NCI-H1930 (cell line): ENCODE measurements around the gene DNASE1.
A peak's percentile ranks its signal among the peaks of the same experiment; 100 is the strongest.
"Not testable (repeated sequence)": the region's sequence is repeated elsewhere in the genome, so short reads cannot be mapped to it uniquely, and the experiment has no call there.

Source experiments
- DNase-seq, 2 experiments: peaks; one replicate each; lab custom pipeline; 2025; lab: John Stamatoyannopoulos, UW

DNASE1 gene, protein sequence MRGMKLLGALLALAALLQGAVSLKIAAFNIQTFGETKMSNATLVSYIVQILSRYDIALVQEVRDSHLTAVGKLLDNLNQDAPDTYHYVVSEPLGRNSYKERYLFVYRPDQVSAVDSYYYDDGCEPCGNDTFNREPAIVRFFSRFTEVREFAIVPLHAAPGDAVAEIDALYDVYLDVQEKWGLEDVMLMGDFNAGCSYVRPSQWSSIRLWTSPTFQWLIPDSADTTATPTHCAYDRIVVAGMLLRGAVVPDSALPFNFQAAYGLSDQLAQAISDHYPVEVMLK

GRCh38 chr16:3654249-3654991, at the start of gene DNASE1:
Gene DNASE1, plus strand, starts transcription at chr16:3654691. Its CDS starts 683 bp downstream, at chr16:3655374.
- peak; percentile 60 to 74 for DNase-seq

DNA sequence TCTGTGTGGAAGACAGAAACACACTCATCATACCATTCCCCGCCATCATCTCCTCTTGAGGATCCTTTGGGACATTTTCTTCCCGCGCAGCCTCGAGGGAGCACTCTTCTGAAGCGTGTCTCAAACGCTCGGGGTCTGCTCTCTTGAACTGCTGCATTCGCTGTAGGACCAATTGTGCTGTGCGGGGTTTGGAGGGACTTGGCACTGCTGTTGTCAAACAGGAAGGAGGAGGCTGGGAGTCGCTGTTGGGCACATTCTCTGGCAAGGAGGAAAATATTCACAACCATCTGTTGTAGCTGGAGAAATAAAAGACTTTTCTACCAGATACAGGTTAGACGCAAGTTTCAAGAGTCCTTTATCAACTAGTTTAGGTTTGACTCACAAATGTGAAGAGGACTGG, 48.0 kb upstream of the DNASE1 start:
- DNase-seq: no peak

GRCh38 chr16:3607161-3607560, 47.3 kb upstream of the DNASE1 start:
- no peak for DNase-seq

GRCh38 chr16:3607634-3608033, 46.9 kb upstream of the DNASE1 start:
- DNase-seq: no peak

DNA sequence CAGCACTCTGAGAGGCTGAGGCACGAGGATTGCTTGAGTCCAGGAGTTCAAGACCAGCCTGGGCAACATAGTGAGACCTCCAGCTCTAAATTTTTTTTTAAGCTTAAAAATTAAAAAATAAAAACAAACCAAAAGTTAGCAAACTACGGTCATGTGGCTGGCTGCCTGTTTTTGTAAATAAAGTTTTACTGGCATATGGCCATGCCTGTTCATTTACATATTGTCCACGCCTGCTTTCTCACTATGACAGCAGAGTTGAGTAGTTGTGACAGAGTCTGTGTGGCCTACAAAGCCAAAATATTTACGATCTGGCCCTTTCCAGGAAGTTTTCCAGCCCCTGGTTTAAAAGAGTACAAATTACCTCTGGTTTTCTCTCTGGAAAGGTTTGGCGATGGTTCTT, 46.4 kb upstream of the DNASE1 start:
- no peak for DNase-seq

DNA sequence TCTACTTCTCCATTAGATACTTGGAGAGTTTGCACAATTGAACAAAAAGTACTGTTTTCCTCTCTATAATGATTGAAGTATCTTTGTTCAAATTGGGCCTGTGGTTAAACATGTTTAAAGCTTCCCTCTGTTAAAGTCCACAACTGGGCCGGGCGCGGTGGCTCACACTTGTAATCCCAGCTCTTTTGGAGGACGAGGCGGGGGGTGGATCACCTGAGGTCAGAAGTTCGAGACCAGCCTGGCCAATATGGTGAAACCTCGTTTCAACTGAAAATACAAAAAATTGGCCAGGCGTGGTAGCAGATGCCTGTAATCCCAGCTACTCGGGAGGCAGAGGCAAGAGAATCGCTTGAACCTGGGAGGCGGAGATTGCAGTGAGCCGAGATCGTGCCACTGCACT, 45.5 kb upstream of the DNASE1 start:
- not testable (repeated sequence) for DNase-seq

- no peak for DNase-seq
These were observed 44.4 kb upstream of the DNASE1 start for GRCh38 chr16:3609895-3610697.

DNA sequence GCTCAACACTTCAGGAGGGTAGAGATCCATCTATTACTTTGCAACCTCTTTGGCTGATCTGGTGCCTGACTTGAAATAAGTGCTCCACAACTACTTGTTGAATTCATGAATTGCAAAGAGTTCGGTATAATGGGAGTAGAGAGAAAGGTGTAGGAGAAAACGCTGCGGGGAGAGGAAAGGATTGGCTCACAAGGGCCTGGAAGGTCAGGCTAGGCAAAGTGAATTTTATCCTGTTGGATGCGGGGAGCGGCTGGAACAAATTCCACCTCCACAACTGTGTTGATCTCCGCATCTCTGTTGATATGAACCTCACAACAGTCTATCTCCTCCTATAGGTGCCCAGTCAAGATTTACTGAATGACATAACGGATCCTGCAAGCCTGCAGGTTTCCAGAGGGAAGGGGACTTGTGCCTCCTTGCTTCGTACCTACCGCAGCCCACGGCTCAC, 43.8 kb upstream of the DNASE1 start:
- DNase-seq: no peak

DNA sequence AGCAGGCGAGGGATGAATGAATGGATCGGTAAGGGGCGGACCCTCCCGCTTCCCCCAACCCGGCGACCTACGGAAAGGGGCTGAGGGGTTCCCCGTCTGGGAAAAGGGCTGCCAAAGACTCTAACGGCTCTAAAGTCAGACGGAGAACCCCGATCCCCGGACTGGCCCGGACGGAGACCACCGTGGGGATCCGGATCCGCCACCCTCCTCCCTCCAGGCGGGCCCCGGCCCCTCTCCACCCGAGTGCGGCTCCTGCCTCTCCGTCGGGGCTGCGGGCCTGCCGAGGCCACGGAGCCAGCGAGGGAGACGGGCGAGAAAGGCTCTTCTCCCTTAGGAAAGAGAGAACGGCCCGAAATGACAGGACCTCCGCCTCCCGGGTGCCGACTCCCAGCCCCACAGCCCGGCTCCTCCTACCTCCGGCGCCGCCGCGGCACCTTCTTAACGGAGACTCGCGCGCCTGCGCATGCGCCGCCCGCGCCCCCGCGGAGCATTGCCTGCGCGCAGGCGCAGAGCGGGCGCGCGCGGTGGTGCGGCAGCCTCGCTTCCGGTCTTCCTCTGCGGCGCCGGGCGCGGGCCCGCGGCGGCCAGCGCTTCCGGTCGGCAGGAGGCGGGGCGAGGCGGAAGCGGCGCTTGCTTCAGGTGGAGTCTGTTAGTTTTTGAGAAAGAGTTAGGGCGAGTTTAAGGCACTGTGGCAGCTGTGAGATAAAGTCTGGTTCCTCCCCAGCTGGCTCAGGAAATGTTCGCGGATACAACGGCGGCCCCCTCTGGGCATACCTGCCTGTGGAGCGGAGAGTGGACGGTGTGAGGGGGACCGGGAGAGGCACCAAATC, 43.1 kb upstream of the DNASE1 start, which contains the start of gene SLX4:
Gene SLX4, minus strand, starts transcription at position 461 of the 830 bp plus-strand sequence. CDS start 2,642 bp downstream, outside the sequence.
- DNase-seq: peak; percentile 88 to 98

- DNase-seq: no peak
These were observed 41.7 kb upstream of the DNASE1 start for GRCh38 chr16:3612510-3613466.

GRCh38 chr16:3618769-3619141, 35.7 kb upstream of the DNASE1 start:
- DNase-seq: no peak

DNA sequence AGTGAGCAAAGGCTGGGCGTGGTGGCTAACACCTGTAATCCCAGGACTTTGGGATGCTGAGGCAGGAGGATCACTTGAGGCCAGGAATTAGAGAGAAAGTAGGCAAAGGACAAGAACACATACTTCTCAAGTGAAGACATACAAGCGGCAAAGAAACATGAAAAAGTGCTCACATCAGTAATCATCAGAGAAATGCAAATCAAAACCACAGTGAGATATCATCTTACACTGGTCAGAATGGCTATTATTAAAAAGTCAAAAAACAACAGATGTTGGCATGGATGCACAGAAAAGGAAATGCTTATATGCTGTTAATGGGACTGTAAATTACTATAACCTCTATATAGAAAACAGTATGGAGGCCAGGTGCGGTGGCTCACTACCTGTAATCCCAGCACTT, 30.8 kb upstream of the DNASE1 start:
- no peak for DNase-seq

- no peak for DNase-seq
These were observed 29.2 kb upstream of the DNASE1 start for GRCh38 chr16:3625331-3625730.

- no peak for DNase-seq
These were observed 28.4 kb upstream of the DNASE1 start for GRCh38 chr16:3625911-3626732.

DNA sequence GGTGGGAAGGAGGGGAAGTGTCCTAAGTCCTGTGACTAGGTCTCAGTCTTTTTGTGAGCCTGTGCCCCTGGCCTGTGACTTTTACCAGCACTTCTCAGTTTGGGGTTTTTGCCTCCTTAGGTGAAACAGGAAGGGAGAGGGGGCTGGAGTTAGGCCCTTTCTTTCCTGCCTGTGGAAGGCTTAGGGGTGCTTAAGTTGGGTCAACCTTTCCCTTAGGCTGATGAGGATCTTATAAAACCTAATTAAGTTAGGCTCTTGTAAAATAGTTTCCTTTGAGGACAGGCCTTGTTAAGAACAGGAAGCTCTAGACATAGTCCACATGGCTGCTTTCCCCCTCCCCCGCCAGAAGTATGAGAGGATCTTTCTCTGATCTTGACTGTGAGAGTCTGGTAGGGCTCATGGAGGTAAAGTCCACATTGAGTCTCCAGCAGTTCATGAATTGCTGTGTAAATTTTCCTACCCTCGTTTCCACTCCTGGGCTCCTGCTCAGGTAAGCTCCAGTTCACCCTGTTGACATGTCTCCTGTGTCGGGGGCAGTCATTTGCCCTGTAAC, 17.0 kb upstream of the DNASE1 start:
- DNase-seq: no peak

GRCh38 chr16:3638916-3639644, 15.4 kb upstream of the DNASE1 start:
- DNase-seq: no peak

GRCh38 chr16:3640207-3640606, 14.3 kb upstream of the DNASE1 start:
- no peak for DNase-seq

DNA sequence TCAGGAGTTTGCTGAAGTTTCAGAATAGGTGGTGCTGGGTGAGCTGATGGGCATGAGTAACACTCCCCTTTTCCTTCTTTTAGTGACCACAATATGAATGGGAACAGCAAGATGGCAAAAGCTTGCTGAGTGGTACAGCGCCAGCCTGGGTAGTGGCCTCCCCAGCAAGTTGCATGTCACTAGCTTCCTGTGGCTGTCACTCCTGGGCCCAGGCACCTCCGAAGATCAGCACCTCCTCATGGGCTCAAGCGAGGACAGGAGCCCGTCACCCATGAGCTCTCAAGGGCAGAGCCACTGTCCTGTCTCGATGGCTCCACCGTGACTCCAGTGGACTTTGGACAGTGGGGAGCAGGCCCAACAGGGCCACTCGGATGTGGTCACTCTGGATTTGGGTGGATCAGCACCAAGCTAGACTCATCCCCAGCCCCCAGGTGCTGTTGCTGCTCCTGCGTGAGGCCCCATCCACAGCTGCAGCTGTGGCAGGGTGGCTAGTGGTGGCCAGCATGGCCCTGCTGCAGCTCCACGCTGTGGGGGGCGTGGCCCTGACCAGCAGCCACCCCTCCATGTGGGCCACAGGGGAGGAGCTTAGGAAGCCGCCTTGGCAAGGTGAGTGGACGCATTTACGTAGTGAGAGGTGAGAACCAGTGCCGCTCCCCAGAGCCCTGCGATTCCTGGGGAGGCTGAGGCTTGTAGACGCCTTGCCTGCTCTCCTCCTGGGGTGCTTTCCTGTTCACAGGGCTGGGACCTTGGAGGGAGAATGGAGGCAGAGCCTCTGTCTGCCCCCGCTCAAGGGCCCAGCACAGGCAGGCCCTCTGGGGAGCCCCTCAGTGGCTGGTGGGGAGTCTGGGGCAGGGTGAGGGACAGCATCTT, 13.6 kb upstream of the DNASE1 start:
- DNase-seq: no peak
